ENCODE data around the gene GATA1. TPM values are rescaled to one million over a fixed set of nuclear protein-coding genes. Genes with fewer than 3 reads are reported as not detected.

GATA1 gene
- total RNA-seq, 1 donor from 2014 or later: not detected

DNA sequence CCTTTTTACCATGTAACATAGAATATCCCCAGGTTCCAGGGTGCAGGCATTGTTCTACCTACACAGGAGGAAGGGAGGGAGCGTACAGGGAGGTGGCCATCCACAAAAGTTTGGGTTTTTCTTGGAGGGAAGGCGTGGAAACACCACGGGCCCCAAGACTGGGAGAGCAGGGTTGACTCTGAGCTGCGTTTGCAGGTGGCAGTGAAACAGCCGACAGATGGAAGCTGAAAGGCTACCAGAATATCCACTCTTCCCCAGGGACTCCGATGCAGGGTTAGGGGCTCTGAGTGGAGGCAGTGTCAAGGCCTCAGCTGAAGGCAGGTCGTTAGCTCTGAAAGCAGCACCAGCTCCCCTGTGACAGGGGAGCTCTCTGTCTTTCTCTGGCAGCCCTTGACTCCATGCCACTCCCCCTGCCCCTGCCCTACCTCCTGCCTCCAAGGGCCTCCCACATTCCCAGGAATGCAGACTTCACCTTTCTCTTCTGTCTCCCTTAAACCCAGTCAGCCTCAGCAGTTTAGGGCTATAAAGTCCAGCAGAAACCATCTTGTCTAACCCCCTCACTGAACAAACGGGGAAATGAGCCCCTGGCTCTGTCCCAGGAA, 38.9 kb upstream of the GATA1 start:
- FAIRE-seq (no peak), DNase-seq (ENCODE audit: low read depth) (no peak)
- Histone ChIP-seq H3K4me3 (ENCODE audit: low read depth, low read length) (no peak overlapping the region), H3K27me3 (ENCODE audit: control insufficient read depth, insufficient read depth, low read length) (no peaks in the 10 kb centered on the region), H3K36me3 (ENCODE audit: control insufficient read depth, insufficient read depth, low read length) (no peaks in the 10 kb centered on the region)
- TF ChIP-seq, protein P1, sequence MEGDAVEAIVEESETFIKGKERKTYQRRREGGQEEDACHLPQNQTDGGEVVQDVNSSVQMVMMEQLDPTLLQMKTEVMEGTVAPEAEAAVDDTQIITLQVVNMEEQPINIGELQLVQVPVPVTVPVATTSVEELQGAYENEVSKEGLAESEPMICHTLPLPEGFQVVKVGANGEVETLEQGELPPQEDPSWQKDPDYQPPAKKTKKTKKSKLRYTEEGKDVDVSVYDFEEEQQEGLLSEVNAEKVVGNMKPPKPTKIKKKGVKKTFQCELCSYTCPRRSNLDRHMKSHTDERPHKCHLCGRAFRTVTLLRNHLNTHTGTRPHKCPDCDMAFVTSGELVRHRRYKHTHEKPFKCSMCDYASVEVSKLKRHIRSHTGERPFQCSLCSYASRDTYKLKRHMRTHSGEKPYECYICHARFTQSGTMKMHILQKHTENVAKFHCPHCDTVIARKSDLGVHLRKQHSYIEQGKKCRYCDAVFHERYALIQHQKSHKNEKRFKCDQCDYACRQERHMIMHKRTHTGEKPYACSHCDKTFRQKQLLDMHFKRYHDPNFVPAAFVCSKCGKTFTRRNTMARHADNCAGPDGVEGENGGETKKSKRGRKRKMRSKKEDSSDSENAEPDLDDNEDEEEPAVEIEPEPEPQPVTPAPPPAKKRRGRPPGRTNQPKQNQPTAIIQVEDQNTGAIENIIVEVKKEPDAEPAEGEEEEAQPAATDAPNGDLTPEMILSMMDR (IDR thresholded peaks at IDR 0.05; ENCODE audit: insufficient read depth, low read length, severe bottlenecking): no peak

DNA sequence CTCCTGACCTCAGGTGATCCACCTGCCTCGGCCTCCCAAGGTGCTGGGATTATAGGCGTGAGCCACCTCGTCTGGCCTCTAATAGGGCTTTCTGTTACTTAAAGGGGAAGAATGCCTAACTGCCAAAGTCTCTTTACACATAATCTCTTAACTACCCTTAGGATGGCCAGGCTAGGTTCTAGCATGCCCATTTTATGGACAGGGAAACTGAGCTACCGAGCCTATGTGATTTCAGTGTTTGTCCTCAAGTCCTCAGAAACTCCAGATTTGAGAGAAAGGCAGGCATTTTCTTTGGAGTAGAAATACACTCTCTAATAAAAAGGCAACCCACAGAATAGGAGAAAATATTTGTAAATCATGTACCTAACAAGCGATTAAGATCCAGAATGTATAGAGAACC, 37.2 kb upstream of the GATA1 start:
- no peak for DNase-seq (ENCODE audit: low read depth)
- H3K4me3 ChIP-seq (ENCODE audit: low read depth, low read length): no peak overlapping the region
- no peaks in the 10 kb centered on the region for H3K27me3 ChIP-seq (ENCODE audit: control insufficient read depth, insufficient read depth, low read length)
- no peaks in the 10 kb centered on the region for H3K36me3 ChIP-seq (ENCODE audit: control insufficient read depth, insufficient read depth, low read length)
- FAIRE-seq: no peak
- TF ChIP-seq, protein P1 (IDR thresholded peaks at IDR 0.05; ENCODE audit: insufficient read depth, low read length, severe bottlenecking): no peak

DNA sequence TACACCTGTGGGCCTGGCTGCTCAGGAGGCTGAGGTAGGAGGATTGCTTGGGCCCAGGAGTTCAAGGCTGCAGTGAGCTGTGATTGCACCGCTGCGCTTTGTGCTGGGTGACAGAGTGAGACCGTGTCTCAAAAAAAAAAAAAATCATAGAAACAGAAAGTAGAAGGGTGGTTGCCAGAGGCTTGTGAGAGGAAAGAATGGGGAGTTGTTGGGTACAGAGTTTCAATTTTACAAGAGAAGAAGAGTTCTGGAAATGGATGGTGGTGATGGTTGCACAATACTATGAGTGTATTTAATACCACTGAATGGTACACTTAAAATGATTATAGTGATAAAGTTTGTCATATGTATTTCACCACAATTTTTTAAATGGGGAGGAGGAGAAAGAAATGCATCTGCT, 35.0 kb upstream of the GATA1 start:
- TF ChIP-seq, protein P1 (IDR thresholded peaks at IDR 0.05; ENCODE audit: insufficient read depth, low read length, severe bottlenecking): no peak
- no peaks in the 10 kb centered on the region for H3K27me3 ChIP-seq (ENCODE audit: control insufficient read depth, insufficient read depth, low read length)
- FAIRE-seq (no peak), DNase-seq (ENCODE audit: low read depth) (no peak)
- no peak overlapping the region for H3K4me3 ChIP-seq (ENCODE audit: low read depth, low read length)
- H3K36me3 ChIP-seq (ENCODE audit: control insufficient read depth, insufficient read depth, low read length): no peaks in the 10 kb centered on the region

DNA sequence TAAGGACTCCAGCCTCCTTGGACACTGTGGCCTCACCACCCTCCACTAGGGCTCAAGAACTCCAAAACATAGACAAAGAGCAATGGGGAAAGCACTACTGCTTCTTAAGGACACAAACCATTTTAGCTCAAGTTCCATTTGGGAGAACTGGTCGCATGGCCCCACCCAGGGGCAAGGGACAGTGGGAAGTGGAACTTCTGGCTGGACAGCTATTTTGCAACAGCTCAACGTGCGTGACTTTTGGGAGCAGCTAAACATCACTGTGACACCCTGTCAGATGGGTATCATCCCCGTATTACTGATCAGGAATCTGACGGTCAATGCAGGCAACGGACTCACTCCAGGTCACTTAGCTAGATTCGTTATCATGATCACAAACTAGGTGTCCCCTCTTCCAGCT, 33.9 kb upstream of the GATA1 start:
- TF ChIP-seq, protein P1 (IDR thresholded peaks at IDR 0.05; ENCODE audit: insufficient read depth, low read length, severe bottlenecking): no peak
- Histone ChIP-seq H3K36me3 (ENCODE audit: control insufficient read depth, insufficient read depth, low read length) (no peaks in the 10 kb centered on the region), H3K27me3 (ENCODE audit: control insufficient read depth, insufficient read depth, low read length) (no peaks in the 10 kb centered on the region), H3K4me3 (ENCODE audit: low read depth, low read length) (no peak overlapping the region)
- no peak for DNase-seq (ENCODE audit: low read depth)
- FAIRE-seq: no peak

DNA sequence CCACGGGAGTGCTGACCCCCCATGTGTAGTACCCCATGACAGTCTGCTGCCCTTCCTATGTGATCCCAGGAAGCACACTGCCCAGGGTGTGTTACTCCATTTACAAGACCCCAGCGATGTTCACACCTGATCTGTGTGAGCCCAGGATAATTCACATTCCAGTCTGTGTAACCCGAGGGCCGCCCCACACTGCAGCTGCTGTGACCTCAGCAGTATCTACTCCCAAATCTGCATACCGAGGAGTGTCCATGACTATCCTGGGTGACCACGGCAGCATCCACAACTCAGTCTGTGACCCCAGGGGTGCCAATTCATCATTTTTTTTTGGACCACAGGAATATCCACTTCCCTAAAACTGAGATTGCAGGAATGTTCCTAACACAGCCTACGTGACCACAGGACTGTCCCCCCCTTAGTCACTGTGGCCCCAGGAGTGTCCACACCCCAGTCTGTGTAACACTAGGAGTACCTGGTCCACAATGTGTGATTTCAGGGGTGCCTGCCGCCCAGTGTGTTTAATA, 32.6 kb upstream of the GATA1 start:
- DNase-seq (ENCODE audit: low read depth) (no peak), FAIRE-seq (no peak)
- H3K36me3 ChIP-seq (ENCODE audit: control insufficient read depth, insufficient read depth, low read length): no peaks in the 10 kb centered on the region
- H3K4me3 ChIP-seq (ENCODE audit: low read depth, low read length): no peak overlapping the region
- TF ChIP-seq, protein P1 (IDR thresholded peaks at IDR 0.05; ENCODE audit: insufficient read depth, low read length, severe bottlenecking): no peak
- H3K27me3 ChIP-seq (ENCODE audit: control insufficient read depth, insufficient read depth, low read length): no peaks in the 10 kb centered on the region

DNA sequence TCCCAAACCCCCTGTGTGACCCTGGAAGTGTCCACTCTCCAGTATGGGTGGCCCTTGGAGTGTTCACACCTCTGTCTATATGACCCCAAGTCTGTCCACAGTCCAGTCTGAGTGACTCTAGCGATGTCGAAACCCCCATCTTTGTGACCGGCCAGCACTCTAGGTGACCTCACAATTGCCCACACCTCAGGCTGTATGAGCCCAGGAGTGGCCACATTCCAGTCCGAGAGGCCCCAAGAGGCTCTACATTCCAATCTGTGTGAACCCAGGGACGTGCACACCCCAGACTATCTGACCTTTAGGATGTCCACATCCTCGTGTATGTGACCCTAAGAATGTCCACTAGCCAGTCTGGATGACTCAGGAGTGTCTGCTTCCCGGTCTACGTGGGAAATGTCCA, 32.2 kb upstream of the GATA1 start:
- FAIRE-seq (no peak), DNase-seq (ENCODE audit: low read depth) (no peak)
- TF ChIP-seq, protein P1 (IDR thresholded peaks at IDR 0.05; ENCODE audit: insufficient read depth, low read length, severe bottlenecking): no peak
- H3K27me3 ChIP-seq (ENCODE audit: control insufficient read depth, insufficient read depth, low read length): no peaks in the 10 kb centered on the region
- no peak overlapping the region for H3K4me3 ChIP-seq (ENCODE audit: low read depth, low read length)
- no peaks in the 10 kb centered on the region for H3K36me3 ChIP-seq (ENCODE audit: control insufficient read depth, insufficient read depth, low read length)
